Esophagus muscularis mucosa (tissue), 3 donors: ENCODE data around the gene NCOR1.

ENCODE experiments used
- CTCF ChIP-seq, 3 experiments: fragments of 200-600 bp in 2 of 3; fragments of 450-650 bp in 1 of 3; sonication (generic) in 2 of 3; IDR thresholded peaks; one replicate each; pipeline ENCODE4 v1.5.1; 2017 to 2019; ENCODE audit warnings: antibody characterized with exemption in 3 of 3, mild to moderate bottlenecking in 2 of 3, moderate library complexity in 1 of 3
- POLR2AphosphoS5 ChIP-seq, 2 donors: sonication (generic); formaldehyde crosslinking; IDR thresholded peaks; one replicate each; pipeline ENCODE4 v1.6.1; 2017; ENCODE audit warnings: antibody characterized with exemption in 2 of 2

- TF ChIP-seq POLR2AphosphoS5 (IDR thresholded peaks at IDR 0.05) (no peak), CTCF (IDR thresholded peaks at IDR 0.05) (no peak)
These were observed 23.7 kb downstream of the NCOR1 start for GRCh38 chr17:16191604-16192003.
